Glomerular visceral epithelial cell (primary cell): Measurements from ENCODE around the gene PTPN18.
"Not testable (repeated sequence)": the region's sequence is repeated elsewhere in the genome, so short reads cannot be mapped to it uniquely, and the experiment has no call there.

ENCODE experiments used
- DNase-seq: peaks from one replicate; pipeline ENCODE4 v3.0.0-alpha.2; 2016; ENCODE audit errors: extremely low spot score

The PTPN18 gene

DNA sequence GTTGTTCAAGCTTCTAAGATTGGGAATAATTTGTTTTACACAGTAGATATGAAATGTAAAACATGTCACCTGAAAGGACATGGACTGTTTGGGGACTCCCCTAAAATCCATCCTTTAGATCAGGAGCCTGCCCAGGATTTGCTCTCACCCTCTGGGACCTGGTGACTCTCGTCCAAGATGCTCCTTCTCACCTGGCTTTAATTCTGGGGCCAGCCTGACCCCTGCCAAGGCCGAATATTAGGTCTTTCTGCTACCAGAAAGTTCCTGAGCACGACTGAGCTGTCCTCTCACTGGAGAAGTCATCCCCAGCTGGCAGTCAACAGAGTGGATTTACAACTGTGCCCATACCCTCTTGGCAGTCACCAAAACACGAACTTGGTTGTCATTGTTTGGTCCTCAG, 25.3 kb downstream of the PTPN18 start:
- DNase-seq = no peak

DNA sequence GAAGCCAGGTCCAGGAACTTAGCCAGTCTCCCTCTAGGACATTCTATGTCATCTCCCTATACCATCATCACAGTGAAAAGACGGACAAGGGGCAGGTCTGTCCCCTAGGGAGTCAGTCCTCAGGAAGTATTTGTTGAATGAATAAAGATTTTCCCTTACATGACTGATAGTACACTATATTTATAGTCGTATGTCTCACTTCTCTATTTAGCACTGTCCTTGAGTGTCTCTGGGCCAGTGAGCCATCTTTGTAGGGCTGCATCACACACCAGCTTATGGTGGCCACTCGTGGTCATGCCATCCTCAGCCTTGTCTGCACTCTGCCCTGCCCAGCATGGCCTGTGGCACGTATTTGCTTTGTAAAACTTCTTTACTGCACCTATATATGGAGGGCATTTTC, 25.8 kb downstream of the PTPN18 start:
- no peak for DNase-seq

DNA sequence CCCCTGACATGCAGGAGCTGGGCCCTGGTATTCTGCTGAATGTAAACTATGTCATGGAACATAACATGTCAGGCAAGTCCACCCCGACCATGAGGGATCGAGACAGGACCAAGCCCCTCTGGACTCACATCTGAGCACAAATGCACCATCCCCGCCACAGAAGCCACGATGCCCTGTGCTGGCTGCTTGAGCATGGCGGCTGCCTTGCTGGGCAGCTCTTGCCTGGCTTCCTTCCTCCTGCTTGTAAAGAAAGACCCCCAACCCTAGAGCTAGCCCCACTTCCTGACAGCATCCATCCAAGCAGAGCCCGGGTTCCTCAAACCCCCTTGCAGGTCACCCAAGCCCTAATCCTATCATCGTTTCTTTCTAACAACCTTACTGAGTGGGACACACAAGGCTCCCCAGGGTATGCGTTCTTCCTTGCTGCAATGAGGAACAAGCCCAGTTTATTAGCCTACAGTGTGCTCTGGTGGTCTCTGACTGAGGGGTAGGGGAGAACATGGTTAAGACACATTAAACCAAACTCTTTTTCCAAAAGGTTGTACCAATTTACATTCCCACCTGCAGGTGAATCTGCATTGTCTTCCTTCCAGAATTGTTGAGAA, 26.6 kb downstream of the PTPN18 start:
- no peak for DNase-seq

DNA sequence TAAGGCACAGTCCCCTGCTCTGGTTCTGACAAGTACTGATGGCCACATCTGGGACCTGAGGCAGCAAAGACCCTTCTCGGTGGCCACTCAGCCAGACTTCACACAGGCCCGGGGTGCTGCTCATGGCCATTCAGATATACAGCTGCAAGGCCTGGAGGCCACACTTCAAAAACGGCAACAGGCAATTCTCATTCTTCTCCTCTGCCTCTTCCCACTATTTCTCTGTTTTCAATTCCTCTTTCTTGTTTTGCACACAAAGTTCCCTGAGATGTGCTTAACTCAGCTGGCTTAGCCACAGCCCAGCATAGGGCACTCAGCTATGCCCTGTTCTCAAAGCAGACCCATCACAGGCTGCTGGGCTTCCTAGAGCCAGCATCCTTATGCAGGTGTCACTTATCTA, 29.9 kb downstream of the PTPN18 start:
- no peak for DNase-seq

GRCh38 chr2:130387071-130387400, 31.2 kb downstream of the PTPN18 start:
- no peak for DNase-seq

DNA sequence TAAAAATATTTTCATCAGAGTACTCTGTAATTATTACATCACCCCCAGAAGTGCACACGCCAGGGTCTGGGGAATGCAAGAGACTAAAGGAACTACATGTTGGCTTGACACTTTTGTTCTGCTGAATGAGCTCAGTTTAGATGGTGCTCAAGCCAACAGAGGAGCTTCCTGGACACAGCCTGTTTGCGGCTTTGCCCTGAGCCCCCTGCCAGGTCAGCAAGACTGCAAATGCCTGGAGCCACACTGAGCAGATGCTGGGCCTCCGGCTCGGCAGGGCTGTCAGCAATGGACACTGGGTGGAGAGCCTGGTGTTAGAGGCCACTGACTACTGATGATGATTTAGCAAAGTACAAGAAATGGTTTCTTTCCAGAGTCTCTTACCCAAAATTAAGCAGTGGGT, 31.9 kb downstream of the PTPN18 start:
- DNase-seq = no peak

- no peak for DNase-seq
These were observed 32.5 kb downstream of the PTPN18 start for GRCh38 chr2:130388221-130388907.

DNA sequence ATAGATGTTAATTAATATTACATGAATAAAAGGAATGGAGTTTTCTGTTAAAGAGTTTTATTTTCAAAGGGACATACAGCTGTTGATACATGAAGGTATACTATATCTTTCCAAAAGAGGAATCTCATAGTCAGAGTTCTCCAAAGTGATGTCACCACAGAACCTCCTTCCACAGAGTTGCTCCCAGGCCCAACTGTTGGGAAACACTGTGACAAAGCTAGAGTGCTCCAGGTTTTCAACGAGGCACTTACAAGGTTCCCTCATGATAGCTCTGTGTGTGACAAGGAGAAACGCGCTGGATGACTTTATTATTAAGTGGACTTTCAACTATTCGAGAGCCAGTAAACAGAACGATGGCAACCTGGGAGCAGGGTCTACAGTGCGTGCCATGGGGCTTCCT, 33.5 kb downstream of the PTPN18 start:
- no peak for DNase-seq

DNA sequence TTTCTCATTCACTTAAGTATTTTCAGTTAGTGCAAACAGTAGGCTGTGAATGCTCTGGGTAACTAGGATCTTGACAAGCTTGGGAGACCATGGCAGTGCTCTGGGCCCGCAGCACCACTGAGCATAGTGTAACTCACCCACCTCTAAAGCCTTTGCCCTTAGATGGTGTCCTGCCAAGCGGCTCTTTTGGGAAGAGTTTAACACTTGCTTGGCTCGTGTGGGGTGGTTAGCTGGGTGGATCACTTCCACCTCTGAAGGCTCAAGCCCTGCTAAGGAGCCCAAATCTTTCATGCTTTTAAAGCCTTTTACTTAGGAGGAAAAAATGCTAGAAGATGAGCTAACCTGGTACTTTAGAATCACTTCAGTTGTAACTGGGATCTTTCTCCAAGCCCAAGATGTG, 33.9 kb downstream of the PTPN18 start:
- no peak for DNase-seq

GRCh38 chr2:130390460-130391057, 34.7 kb downstream of the PTPN18 start:
- DNase-seq = peak; percentile 16

DNA sequence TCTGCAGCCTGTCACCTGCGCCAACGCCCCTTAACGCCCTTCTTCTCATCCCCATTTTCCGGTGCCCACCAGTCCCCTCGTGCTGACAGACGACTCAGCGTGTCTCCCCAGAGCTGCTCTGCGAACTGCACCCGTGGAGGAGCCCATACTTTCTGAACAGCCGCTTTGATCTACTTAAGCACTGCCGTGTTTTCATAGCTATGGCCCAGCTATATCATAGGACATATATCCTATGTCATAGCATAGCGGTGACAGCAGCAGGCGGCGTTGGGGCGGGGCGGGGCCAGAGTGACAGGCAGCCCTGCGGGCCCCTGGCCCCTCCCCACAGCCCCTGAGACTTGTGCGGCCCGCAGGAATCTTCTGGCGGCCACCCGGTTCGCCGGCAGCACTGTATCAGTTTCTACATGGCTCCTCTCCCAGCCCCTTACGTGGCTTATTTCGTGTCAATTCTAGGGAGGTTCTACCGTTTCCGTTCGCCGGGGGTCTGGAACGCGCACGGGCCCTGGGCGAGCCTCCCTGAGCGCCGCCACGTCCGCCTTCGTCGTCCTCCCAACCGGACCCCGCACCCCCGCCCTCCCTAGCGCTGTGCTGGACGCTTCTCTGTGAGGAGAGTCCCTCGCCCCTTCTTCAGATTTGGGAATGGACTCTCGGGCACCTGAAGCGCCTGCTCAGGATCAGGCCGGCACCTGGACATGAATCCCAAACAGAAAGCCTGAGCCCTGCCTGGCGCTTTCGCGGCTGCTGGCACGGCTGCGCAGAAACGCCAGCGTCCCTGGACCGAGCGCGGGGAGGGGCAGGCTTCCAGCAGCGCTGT, 35.4 kb downstream of the PTPN18 start:
- DNase-seq = peak; percentile 63

DNA sequence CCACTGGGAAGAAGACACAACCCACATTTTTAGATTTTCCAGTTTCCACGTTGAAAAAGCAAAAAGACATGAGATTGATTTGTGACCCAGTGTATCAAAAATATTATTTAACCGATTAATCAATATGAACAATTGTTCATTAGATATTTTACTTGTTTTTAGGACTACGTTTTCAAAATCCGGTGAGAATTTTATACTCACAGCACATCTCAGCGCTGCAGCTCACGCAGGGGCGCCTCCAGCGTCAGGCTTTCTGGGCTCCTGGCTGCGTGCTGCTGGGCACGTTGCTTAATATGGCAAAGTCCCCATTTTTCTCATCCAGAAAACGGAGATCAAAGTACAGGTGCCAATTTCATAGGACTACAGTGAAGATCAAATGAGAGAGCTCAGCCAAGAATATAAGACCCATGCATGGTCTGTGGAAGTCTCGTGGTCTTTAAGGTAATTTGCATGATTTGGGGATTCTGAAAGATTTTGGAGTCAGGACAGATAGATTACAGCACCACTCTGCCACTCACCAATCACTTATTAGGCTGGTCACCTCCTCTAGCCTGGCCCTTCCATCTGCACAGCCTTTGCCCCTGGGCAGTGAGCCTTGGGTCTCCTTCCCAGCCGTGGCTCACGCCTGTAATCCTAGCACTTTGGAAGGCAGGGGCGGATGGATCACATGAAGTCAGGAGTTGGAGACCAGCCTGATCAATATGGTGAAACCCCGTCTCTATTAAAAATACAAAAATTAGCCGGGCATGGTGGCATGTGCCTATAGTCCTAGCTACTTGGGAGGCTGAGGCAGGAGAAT, 36.2 kb downstream of the PTPN18 start:
- no peak for DNase-seq

- DNase-seq = peak; percentile 33
These were observed 37.6 kb downstream of the PTPN18 start for GRCh38 chr2:130393318-130393910.

DNA sequence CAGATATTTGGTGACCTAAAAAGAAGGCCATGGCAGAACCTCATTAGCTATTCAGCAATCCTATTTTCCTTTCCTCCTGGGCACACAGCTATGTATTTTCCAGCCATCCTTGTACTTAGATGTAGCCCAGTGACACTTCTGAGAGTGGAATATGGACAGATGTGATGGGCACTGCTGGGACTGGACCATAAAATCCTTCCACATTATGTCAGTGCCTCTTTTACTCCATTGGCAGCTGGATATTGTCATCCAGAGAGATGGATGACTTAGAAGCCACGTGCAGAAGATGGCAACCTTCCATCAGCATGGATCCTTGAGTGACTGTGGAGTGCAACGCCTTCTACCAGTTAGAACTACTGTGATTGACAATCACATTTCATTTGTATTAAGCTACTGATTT, 50.4 kb downstream of the PTPN18 start:
- not testable (repeated sequence) for DNase-seq

DNA sequence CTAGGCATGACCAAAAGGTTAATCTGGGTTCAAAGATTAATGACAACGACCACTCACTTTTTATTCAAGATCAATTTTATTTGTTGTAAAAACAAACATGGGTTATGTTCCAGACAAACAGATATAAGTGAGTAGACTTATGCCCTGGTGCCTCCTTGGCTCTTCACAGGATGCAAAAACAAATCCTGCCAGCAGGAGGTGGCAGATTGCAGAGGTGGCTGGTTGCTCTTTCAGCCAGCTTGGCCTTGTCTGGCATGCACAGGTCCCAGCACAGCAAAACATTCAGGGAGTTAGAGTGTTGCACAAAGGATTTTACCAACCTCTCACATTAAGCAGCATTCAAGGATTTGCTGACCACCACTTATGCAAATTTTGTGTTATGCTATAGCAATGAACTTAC, 60.8 kb downstream of the PTPN18 start:
- DNase-seq = not testable (repeated sequence)

- not testable (repeated sequence) for DNase-seq
These were observed 63.0 kb downstream of the PTPN18 start for GRCh38 chr2:130418845-130419244.
